ENCODE measurements around the gene ERC1.

DNA sequence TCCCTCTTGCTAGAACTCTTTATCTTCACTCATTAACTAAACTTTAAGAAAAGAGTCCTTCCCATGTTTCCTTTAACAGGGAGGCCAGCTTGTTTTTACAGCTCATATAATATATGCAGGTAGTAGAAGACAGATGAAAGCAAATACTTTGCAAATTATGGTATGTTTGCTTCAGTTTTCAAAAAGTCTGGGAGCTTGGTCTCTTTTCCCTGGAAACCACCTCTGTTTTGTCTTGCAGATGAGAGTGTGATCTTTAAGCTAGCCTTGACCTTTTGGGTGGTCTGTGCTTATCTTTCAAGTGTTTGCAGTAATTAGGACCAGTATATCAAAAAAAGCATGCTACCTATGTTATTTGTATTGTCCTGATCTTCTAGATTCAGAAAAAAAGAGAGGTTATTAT, 62.7 kb downstream of the ERC1 start:
- TF ChIP-seq, protein P1, sequence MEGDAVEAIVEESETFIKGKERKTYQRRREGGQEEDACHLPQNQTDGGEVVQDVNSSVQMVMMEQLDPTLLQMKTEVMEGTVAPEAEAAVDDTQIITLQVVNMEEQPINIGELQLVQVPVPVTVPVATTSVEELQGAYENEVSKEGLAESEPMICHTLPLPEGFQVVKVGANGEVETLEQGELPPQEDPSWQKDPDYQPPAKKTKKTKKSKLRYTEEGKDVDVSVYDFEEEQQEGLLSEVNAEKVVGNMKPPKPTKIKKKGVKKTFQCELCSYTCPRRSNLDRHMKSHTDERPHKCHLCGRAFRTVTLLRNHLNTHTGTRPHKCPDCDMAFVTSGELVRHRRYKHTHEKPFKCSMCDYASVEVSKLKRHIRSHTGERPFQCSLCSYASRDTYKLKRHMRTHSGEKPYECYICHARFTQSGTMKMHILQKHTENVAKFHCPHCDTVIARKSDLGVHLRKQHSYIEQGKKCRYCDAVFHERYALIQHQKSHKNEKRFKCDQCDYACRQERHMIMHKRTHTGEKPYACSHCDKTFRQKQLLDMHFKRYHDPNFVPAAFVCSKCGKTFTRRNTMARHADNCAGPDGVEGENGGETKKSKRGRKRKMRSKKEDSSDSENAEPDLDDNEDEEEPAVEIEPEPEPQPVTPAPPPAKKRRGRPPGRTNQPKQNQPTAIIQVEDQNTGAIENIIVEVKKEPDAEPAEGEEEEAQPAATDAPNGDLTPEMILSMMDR (IDR thresholded peaks at IDR 0.05): no peak
- TF ChIP-seq EP300 (IDR thresholded peaks at IDR 0.05) (no peak), POLR2A (IDR thresholded peaks at IDR 0.05) (no peak)

All from tibial nerve (tissue), 4 donors.